ENCODE data around the gene CBR1. TPM values are rescaled to one million over a fixed set of nuclear protein-coding genes. Genes with fewer than 3 reads are reported as not detected.

The CBR1 gene
- total and polyA plus RNA-seq, 10 of the 15 experiments (the other 5 are each of a cell fraction or from before 2014, with no cell fraction given): 16.9 to 138 (median 57.4) TPM

DNA sequence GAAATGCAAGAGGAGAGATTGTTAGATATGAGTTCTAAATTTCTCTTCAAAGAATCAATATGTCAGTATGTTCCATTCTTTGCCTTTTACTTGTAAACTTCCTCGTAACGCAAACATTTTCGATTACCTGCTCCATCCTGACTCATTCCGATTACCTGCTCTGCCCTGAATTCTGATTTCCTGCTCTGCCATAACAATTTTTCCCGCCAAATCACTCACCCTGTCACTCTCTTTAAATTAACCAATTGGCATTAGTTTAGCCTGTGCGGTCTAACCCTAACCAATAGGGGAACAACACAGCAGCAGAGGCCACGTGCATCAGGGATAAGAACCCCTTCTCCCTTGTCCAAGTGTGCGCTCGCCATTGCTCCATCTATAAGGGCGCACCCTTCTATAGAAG, 40.0 kb downstream of the CBR1 start:
- BruUV-seq (replicated peaks): no TSS peak
- Histone ChIP-seq H3K4me3 (no peak overlapping the region), H3K27me3 (replicated peaks in 1 of 2; ENCODE audit: control insufficient read depth in 2 of 2, insufficient read depth in 2 of 2, low read length in 1 of 2) (no peaks in the 10 kb centered on the region; a peak in 2 of 4 replicates), H3K4me2 (ENCODE audit: control insufficient read depth, insufficient read depth) (no peak overlapping the region), H3K36me3 (ENCODE audit: control insufficient read depth in 2 of 2, insufficient read depth in 2 of 2, low read length in 1 of 2) (no peaks in the 10 kb centered on the region), H3K9me3 (replicated peaks; ENCODE audit: control insufficient read depth, insufficient read depth, low read length) (no peaks in the 10 kb centered on the region), H2AFZ (ENCODE audit: control insufficient read depth, low read depth, low read length) (no peak overlapping the region), H3K9ac (ENCODE audit: control insufficient read depth, insufficient read depth, low read length) (no peak overlapping the region), H3K79me2 (ENCODE audit: control insufficient read depth, insufficient read depth, low read length) (no peaks in the 10 kb centered on the region), H3K4me1 (ENCODE audit: control insufficient read depth, insufficient read depth, low read length) (peaks cover 7% of the 10 kb centered on the region), H3K27ac (ENCODE audit: control insufficient read depth, insufficient read depth) (no peak overlapping the region), H4K20me1 (ENCODE audit: control insufficient read depth, insufficient read depth) (no peaks in the 10 kb centered on the region)
- ATAC-seq: no peak
- SMC1A ChIA-PET (ENCODE audit: uncharacterized antibody, unreplicated experiment): interaction anchor here (0.6 kb wide), 1 partner anchor 26 kb away, joined by 3 read pairs; no protein-coding TSS in a partner anchor
- in situ Hi-C loops (cut with MboI) (no loop called here), intact Hi-C loops (cut with micrococcal nuclease; ENCODE audit: unreplicated experiment) (loop anchor here (5.0 to 10.0 kb wide), 2 partner anchors 165 to 268 kb away; no protein-coding TSS in a partner anchor)
- WGBS (ENCODE audit: insufficient coverage, insufficient replicate concordance, low lambda C conversion rate, missing lambda C conversion rate): 72% methylated on average over 10 of the region's 10 CpGs
- POLR2A ChIA-PET: no interaction called here
- no peak for FAIRE-seq
- CTCF ChIA-PET: no interaction called here
- RAD21 ChIA-PET (ENCODE audit: unreplicated experiment): no interaction called here
- no peak for DNase-seq (ENCODE audit: low read depth, low spot score)
- TF ChIP-seq RFX5 (IDR thresholded peaks at IDR 0.05; ENCODE audit: low read depth, low read length) (no peak), CEBPB (IDR thresholded peaks at IDR 0.05; ENCODE audit: borderline replicate concordance in 1 of 2, low read depth in 2 of 2, low read length in 2 of 2) (no peak), GATAD2B (conservative IDR thresholded peaks at IDR 0.05; ENCODE audit: low read depth) (no peak), SKIL (IDR thresholded peaks at IDR 0.05; ENCODE audit: low read depth, poor library complexity, severe bottlenecking) (no peak), TAF1 (IDR thresholded peaks at IDR 0.05; ENCODE audit: borderline replicate concordance, low read depth, low read length) (no peak), PAX8 (IDR thresholded peaks at IDR 0.05) (no peak), ZNF622 (IDR thresholded peaks at IDR 0.05) (no peak), JUNB (IDR thresholded peaks at IDR 0.05) (no peak), ZNF217 (IDR thresholded peaks at IDR 0.05) (no peak), HDAC2 (IDR thresholded peaks at IDR 0.05) (no peak), TARDBP (IDR thresholded peaks at IDR 0.05; ENCODE audit: borderline replicate concordance) (no peak), BHLHE40 (IDR thresholded peaks at IDR 0.05; ENCODE audit: borderline replicate concordance in 1 of 2, low read depth in 2 of 2, low read length in 1 of 2) (no peak), MXI1 (IDR thresholded peaks at IDR 0.05; ENCODE audit: low read depth, low read length) (no peak), JUND (IDR thresholded peaks at IDR 0.05; ENCODE audit: low read depth, low read length) (no peak), CUX1 (IDR thresholded peaks at IDR 0.05; ENCODE audit: insufficient replicate concordance, low read depth, low read length) (no peak), EED (IDR thresholded peaks at IDR 0.05; ENCODE audit: low read depth) (no peak), RB1 (IDR thresholded peaks at IDR 0.05; ENCODE audit: borderline replicate concordance) (no peak)
- TF ChIP-seq, protein P1, sequence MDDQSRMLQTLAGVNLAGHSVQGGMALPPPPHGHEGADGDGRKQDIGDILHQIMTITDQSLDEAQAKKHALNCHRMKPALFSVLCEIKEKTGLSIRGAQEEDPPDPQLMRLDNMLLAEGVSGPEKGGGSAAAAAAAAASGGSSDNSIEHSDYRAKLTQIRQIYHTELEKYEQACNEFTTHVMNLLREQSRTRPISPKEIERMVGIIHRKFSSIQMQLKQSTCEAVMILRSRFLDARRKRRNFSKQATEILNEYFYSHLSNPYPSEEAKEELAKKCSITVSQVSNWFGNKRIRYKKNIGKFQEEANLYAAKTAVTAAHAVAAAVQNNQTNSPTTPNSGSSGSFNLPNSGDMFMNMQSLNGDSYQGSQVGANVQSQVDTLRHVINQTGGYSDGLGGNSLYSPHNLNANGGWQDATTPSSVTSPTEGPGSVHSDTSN (IDR thresholded peaks at IDR 0.05; ENCODE audit: insufficient replicate concordance, low read depth, low read length): no peak
